Activated CD8-positive, alpha-beta memory T cell treated with anti-CD3 and anti-CD28 coated beads, Interleukin-2, amount 50 U/mL, for 4 hours (primary cell): ENCODE results near the gene CDH3.

Source experiments
- DNase-seq: peaks from one replicate; pipeline ENCODE4 v3.0.0-alpha.2; 2020

CDH3 gene

GRCh38 chr16:68739964-68740627, 95.0 kb downstream of the CDH3 start:
- DNase-seq, result no peak

GRCh38 chr16:68740628-68741346, 95.7 kb downstream of the CDH3 start:
- DNase-seq, result no peak

- DNase-seq, result no peak
These were observed 98.6 kb downstream of the CDH3 start for GRCh38 chr16:68743664-68744063.

- no peak for DNase-seq
These were observed 99.7 kb downstream of the CDH3 start for GRCh38 chr16:68744744-68745280.

- no peak for DNase-seq
These were observed 101.8 kb downstream of the CDH3 start for GRCh38 chr16:68746951-68747350.

- no peak for DNase-seq
These were observed 104.3 kb downstream of the CDH3 start for GRCh38 chr16:68749432-68749831.
